ENCODE data around the gene ACSL5.

GRCh38 chr10:112365451-112365850 lies 8.5 kb upstream of the ACSL5 start:
- no peak for TF ChIP-seq CTCF (IDR thresholded peaks at IDR 0.05)
- TF ChIP-seq EZH2phosphoT487 (IDR thresholded peaks at IDR 0.05): no peak

Data from neural progenitor cell (in vitro differentiated cells).